IPS-20b (cell line): ENCODE measurements around the gene NMNAT2.
"Not testable (repeated sequence)": the region's sequence is repeated elsewhere in the genome, so short reads cannot be mapped to it uniquely, and the experiment has no call there.

Source experiments
- H3K27ac ChIP-seq: one replicate; pipeline ENCODE4 v1.5.1; 2013; ENCODE audit warnings: low read length
- H3K27me3 ChIP-seq: 2 replicates; pipeline ENCODE4 v1.6.1; 2013; ENCODE audit warnings: mild to moderate bottlenecking, low read length, inconsistent platforms; ENCODE audit not compliant: insufficient read depth
- H3K36me3 ChIP-seq: 2 replicates; pipeline ENCODE4 v1.6.1; 2013; ENCODE audit warnings: low read depth, mild to moderate bottlenecking, inconsistent platforms, low read length, moderate library complexity; ENCODE audit not compliant: insufficient read depth
- H3K4me1 ChIP-seq: 2 replicates; pipeline ENCODE4 v1.6.1; 2013; ENCODE audit warnings: mild to moderate bottlenecking, control low read depth, inconsistent platforms, low read length, moderate library complexity; ENCODE audit not compliant: insufficient read depth
- H3K4me3 ChIP-seq: 2 replicates; pipeline ENCODE4 v1.5.1; 2013; ENCODE audit warnings: mild to moderate bottlenecking, low read length, inconsistent platforms
- H3K9ac ChIP-seq: 2 replicates; pipeline ENCODE4 v1.6.1; 2013; ENCODE audit warnings: low read depth, mild to moderate bottlenecking, inconsistent platforms, low read length, moderate library complexity
- H3K9me3 ChIP-seq: 2 replicates; pipeline ENCODE4 v1.6.1; 2013; ENCODE audit warnings: mild to moderate bottlenecking, low read depth, low read length, inconsistent platforms; ENCODE audit not compliant: insufficient read depth

The NMNAT2 gene

DNA sequence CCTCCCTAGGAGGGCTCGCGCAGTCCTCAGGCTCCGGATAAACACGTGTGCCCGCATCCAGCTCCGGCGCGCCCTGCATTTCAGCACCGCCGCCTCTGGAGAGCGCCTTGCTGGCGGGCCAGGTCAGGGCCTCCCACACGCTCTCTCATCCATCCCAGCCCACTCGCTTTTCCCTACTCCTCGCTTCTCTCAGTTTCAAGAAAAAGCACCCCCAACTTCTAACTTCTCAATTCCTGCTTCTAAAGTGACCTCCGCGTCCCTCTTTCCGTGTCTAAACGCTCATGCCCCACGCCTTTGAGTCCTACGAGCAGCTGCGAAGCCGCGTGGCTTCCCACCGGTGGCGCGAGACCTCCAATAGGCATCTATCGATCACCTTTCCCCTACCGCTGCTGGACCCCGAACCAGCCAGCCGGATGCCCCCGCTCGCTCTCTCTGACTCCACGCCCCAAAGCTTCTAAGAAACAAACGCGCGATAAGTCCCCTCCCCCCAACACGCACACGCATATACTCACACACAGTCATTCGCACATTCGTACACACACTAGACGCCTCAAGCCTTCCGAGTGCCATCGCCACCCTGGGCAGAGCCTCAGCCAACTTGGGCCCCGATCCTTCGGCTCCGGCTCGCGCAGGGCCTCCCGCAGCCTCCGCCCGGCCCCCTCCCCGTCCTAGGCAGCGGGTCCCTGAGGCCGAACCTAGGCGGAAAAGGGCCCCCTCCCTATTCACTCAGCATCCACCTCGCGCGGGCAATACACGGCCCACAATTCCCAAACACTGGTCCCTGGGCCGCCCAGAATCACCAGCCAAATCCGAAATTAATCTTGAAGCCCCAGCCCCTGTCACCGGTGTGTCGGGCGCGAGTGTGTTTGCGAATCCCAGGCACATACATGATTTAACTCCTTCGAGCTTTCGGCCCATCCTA lies 1.1 kb downstream of the NMNAT2 start:
- Histone ChIP-seq H3K27ac (no peak overlapping the region), H3K36me3 (no peaks in the 10 kb centered on the region), H3K9me3 (no peaks in the 10 kb centered on the region), H3K4me1 (peaks cover 7% of the 10 kb centered on the region; the same call in 1 of the 2 replicates), H3K4me3 (peak overlapping the region; percentile 90), H3K27me3 (peaks cover 49% of the 10 kb centered on the region), H3K9ac (peak overlapping the region; percentile 63; the same call in 1 of the 2 replicates)

DNA sequence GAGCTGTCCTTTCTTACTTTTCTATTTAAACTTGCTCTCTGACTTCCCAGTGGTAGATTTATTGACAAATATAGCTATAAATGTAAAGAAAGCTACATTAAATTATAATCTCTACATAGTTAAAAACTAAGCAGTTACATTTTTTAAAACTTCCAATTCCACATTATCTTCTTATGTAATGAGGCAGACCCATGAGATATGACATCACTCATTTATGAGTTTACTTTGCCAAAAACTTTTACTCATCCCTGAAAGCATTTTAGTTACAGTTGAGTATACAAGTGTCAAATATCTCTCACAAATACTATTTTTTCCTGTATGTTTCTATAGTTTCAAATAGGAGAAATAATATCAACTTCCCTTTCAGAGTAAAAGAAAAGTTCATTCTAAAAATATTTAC lies 3.8 kb downstream of the NMNAT2 start:
- no peak overlapping the region for H3K27ac ChIP-seq
- no peak overlapping the region for H3K9ac ChIP-seq
- H3K36me3 ChIP-seq: no peaks in the 10 kb centered on the region
- no peaks in the 10 kb centered on the region for H3K9me3 ChIP-seq
- no peak overlapping the region for H3K4me3 ChIP-seq
- H3K27me3 ChIP-seq: peaks cover 43% of the 10 kb centered on the region
- H3K4me1 ChIP-seq: peaks cover 9% of the 10 kb centered on the region; the same call in 1 of the 2 replicates

GRCh38 chr1:183411091-183411490 lies 7.1 kb downstream of the NMNAT2 start:
- Histone ChIP-seq H3K9ac (no peak overlapping the region), H3K4me1 (peaks cover 2% of the 10 kb centered on the region; the same call in 1 of the 2 replicates), H3K4me3 (no peak overlapping the region), H3K36me3 (no peaks in the 10 kb centered on the region), H3K27me3 (peaks cover 10% of the 10 kb centered on the region), H3K27ac (no peak overlapping the region), H3K9me3 (no peaks in the 10 kb centered on the region)

DNA sequence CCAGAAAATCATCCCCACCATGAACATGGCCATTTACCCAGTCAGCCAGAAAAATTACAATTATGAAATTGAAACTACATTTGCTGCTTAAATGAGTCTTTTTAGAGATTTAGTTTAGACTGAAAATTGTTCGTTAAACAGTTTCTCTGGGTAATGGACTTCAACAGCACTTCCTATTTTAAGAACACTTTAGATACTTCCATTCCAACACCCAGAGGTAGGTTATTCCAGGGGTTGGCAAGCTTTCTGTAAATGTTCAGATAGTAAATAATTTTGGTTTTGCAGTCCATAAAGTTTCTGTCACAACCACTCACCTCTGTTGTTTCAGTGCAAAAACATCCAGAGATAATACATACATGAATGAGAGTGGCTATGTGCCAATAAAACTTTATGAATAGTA lies 10.2 kb downstream of the NMNAT2 start:
- Histone ChIP-seq H3K9me3 (no peaks in the 10 kb centered on the region), H3K4me1 (peaks cover 24% of the 10 kb centered on the region; the same call in 1 of the 2 replicates), H3K9ac (no peak overlapping the region), H3K27ac (no peak overlapping the region), H3K27me3 (no peaks in the 10 kb centered on the region), H3K4me3 (no peak overlapping the region), H3K36me3 (no peaks in the 10 kb centered on the region)

- H3K27ac ChIP-seq: no peak overlapping the region
- peaks cover 29% of the 10 kb centered on the region; the same call in 1 of the 2 replicates for H3K4me1 ChIP-seq
- H3K27me3 ChIP-seq: no peaks in the 10 kb centered on the region
- no peak overlapping the region for H3K9ac ChIP-seq
- H3K36me3 ChIP-seq: no peaks in the 10 kb centered on the region
- no peak overlapping the region for H3K4me3 ChIP-seq
- no peaks in the 10 kb centered on the region for H3K9me3 ChIP-seq
These were observed 10.7 kb downstream of the NMNAT2 start for GRCh38 chr1:183407474-183407873.

- H3K27me3 ChIP-seq: no peaks in the 10 kb centered on the region
- H3K9ac ChIP-seq: peak overlapping the region; percentile 1; the same call in 1 of the 2 replicates
- H3K9me3 ChIP-seq: no peaks in the 10 kb centered on the region
- peak overlapping the region; percentile 2 for H3K27ac ChIP-seq
- no peaks in the 10 kb centered on the region for H3K36me3 ChIP-seq
- no peak overlapping the region for H3K4me3 ChIP-seq
- peaks cover 29% of the 10 kb centered on the region; the same call in 1 of the 2 replicates for H3K4me1 ChIP-seq
These were observed 13.7 kb downstream of the NMNAT2 start for GRCh38 chr1:183404476-183404875.

DNA sequence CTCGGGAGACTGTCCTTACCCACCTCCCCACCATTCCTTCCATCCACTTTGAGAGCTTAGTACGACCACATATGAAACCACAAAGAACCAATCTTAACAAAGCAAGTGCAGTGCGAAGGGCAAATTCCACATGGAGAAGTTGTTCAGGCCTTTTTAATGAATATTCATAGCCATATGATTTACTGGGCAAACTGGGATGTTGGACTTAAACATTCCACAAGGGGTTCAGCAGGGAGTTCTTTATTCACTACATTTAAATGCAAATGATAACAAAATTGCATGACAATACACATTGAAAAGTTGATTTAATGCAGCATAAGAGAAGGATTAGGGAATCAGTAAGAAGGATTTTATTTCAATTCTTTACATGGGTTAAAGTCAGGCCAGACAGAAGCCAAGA lies 14.7 kb downstream of the NMNAT2 start:
- H3K27me3 ChIP-seq: no peaks in the 10 kb centered on the region
- no peak overlapping the region for H3K27ac ChIP-seq
- H3K9ac ChIP-seq: peak overlapping the region; percentile 62; the same call in 1 of the 2 replicates
- peaks cover 29% of the 10 kb centered on the region; the same call in 1 of the 2 replicates for H3K4me1 ChIP-seq
- H3K9me3 ChIP-seq: no peaks in the 10 kb centered on the region
- H3K4me3 ChIP-seq: peak overlapping the region; percentile 53
- no peaks in the 10 kb centered on the region for H3K36me3 ChIP-seq

DNA sequence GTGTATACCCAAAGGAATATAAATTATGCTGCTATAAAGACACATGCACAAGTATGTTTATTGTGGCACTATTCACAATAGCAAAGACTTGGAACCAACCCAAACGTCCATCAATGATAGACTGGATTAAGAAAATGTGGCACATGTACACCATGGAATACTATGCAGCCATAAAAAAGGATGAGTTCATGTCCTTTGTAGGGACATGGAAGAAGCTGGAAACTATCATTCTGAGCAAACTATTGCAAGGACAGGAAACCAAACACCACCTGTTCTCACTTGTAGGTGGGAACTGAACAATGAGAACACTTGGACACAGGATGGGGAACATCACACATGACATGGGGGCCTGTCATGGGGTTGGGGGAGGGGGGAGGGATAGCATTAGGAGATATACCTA lies 16.6 kb downstream of the NMNAT2 start:
- H3K9ac ChIP-seq, H3K27ac ChIP-seq, H3K27me3 ChIP-seq, H3K9me3 ChIP-seq, H3K4me3 ChIP-seq, H3K36me3 ChIP-seq: not testable (repeated sequence)
- peaks cover 29% of the 10 kb centered on the region; the same call in 1 of the 2 replicates for H3K4me1 ChIP-seq

GRCh38 chr1:183394435-183394834 lies 23.7 kb downstream of the NMNAT2 start:
- no peak overlapping the region for H3K27ac ChIP-seq
- H3K36me3 ChIP-seq: no peaks in the 10 kb centered on the region
- H3K4me3 ChIP-seq: no peak overlapping the region
- H3K9me3 ChIP-seq: no peaks in the 10 kb centered on the region
- no peaks in the 10 kb centered on the region for H3K27me3 ChIP-seq
- H3K9ac ChIP-seq: no peak overlapping the region
- no peaks in the 10 kb centered on the region for H3K4me1 ChIP-seq

GRCh38 chr1:183391863-183392262 lies 26.3 kb downstream of the NMNAT2 start:
- H3K9ac ChIP-seq: no peak overlapping the region
- peaks cover 2% of the 10 kb centered on the region; the same call in 1 of the 2 replicates for H3K4me1 ChIP-seq
- no peaks in the 10 kb centered on the region for H3K9me3 ChIP-seq
- H3K4me3 ChIP-seq: no peak overlapping the region
- no peaks in the 10 kb centered on the region for H3K27me3 ChIP-seq
- H3K27ac ChIP-seq: no peak overlapping the region
- H3K36me3 ChIP-seq: no peaks in the 10 kb centered on the region

GRCh38 chr1:183390561-183390960 lies 27.6 kb downstream of the NMNAT2 start:
- Histone ChIP-seq H3K4me1 (peaks cover 2% of the 10 kb centered on the region; the same call in 1 of the 2 replicates), H3K9me3 (no peaks in the 10 kb centered on the region), H3K27me3 (no peaks in the 10 kb centered on the region), H3K27ac (no peak overlapping the region), H3K9ac (no peak overlapping the region), H3K4me3 (no peak overlapping the region), H3K36me3 (no peaks in the 10 kb centered on the region)

DNA sequence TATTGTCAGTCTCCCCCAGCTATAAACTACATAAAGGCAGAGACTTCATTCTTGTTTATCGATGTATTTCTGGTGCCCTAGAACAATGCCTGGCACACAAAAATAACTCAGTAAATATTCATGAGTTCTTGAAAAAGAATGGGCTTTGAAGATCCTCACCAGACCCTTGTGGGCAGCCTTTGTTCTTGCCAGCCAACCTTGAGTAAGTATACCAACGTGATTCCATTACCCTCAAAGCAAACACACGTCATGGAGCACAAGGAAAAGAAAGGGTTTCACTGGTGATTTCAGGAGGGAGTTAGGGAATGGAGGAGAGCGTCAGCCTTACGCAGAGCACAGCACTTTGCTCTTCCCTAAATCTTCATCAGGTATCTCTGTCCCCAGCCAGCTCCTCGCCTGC lies 29.4 kb downstream of the NMNAT2 start:
- Histone ChIP-seq H3K4me3 (no peak overlapping the region), H3K27ac (no peak overlapping the region), H3K9ac (no peak overlapping the region), H3K9me3 (no peaks in the 10 kb centered on the region), H3K4me1 (peaks cover 2% of the 10 kb centered on the region; the same call in 1 of the 2 replicates), H3K36me3 (no peaks in the 10 kb centered on the region), H3K27me3 (no peaks in the 10 kb centered on the region)
